Omental fat pad (tissue), 4 donors: ENCODE results near the gene CCDC110. TPM values are rescaled to one million over a fixed set of nuclear protein-coding genes. Genes with fewer than 3 reads are reported as not detected.

Experiments used
- ATAC-seq: fragments of 150-250 bp; one replicate; pipeline ENCODE4 v1.9.1; 2016; ENCODE audit warnings: mild to moderate bottlenecking, moderate library complexity; ENCODE audit not compliant: low FRiP score
- DNase-seq: peaks from one replicate; pipeline ENCODE4 v3.0.0-alpha.2; 2019; ENCODE audit warnings: low spot score
- CTCF ChIP-seq, 3 donors: fragments of 450-650 bp; IDR thresholded peaks; one replicate each; pipeline ENCODE4 v1.5.1; 2016 to 2017; ENCODE audit warnings: antibody characterized with exemption in 3 of 3, mild to moderate bottlenecking in 3 of 3, moderate library complexity in 2 of 3
- total RNA-seq, 4 donors: library from RNA; depleted of rRNA; stranded (reverse); fragments of >200 nt; gene quantifications; one replicate each; pipeline ENCODE4 v1.1.0, GENCODE V29; 2016

The CCDC110 gene
- total RNA-seq, 4 donors from 2014 or later, result 0.19 to 2.8 (median 0.36) TPM

- DNase-seq (no peak), ATAC-seq (no peak)
- no peak for TF ChIP-seq CTCF (IDR thresholded peaks at IDR 0.05)
Measured at GRCh38 chr4:185473247-185473646, 1.7 kb upstream of the CCDC110 start.

- no peak for ATAC-seq
- TF ChIP-seq CTCF (IDR thresholded peaks at IDR 0.05), result no peak
- DNase-seq, result no peak
Measured at GRCh38 chr4:185472103-185472542, 590 bp upstream of the CCDC110 start.

GRCh38 chr4:185470501-185471195 lies 885 bp downstream of the CCDC110 start:
- TF ChIP-seq CTCF (IDR thresholded peaks at IDR 0.05), result no peak
- ATAC-seq, result no peak
- peak; percentile 38 for DNase-seq

GRCh38 chr4:185469580-185470154 lies 1.9 kb downstream of the CCDC110 start:
- no peak for DNase-seq
- no peak for TF ChIP-seq CTCF (IDR thresholded peaks at IDR 0.05)
- ATAC-seq, result no peak

- DNase-seq (no peak), ATAC-seq (no peak)
- no peak for TF ChIP-seq CTCF (IDR thresholded peaks at IDR 0.05)
Measured at GRCh38 chr4:185468999-185469398, 2.5 kb downstream of the CCDC110 start.

- no peak for TF ChIP-seq CTCF (IDR thresholded peaks at IDR 0.05)
- ATAC-seq, result no peak
- DNase-seq, result no peak
Measured at GRCh38 chr4:185467991-185468390, 3.5 kb downstream of the CCDC110 start.

GRCh38 chr4:185467101-185467500 lies 4.4 kb downstream of the CCDC110 start:
- TF ChIP-seq CTCF (IDR thresholded peaks at IDR 0.05), result no peak

More at GRCh38 chr4:185467101-185467500, 4.4 kb downstream of the CCDC110 start:
- no peak for ATAC-seq
- DNase-seq, result no peak
